ENCODE data around the gene TIGD7.
"Not testable (repeated sequence)": the region's sequence is repeated elsewhere in the genome, so short reads cannot be mapped to it uniquely, and the experiment has no call there.

The TIGD7 gene

DNA sequence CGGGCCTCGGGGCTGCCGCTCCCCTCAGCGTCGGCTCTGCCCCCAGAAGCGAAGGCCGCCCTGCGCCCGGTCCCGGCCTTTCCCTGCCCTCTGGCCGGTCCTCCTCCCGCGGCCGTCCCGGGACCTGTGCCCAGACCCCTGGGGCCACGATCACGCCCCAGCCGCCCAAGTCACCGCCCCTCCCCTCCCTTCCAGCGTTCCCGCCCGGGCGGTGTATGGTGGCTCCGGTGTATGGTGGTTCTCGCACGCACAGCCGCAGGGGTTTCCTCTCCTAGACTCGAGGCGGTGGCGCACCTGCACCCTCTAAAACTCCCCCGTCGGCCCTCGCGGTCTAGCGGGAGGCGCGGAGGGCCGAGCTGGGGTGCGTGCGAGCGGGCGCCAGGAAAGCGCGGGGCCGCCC is 10.0 kb downstream of the TIGD7 start:
- H3K4me1 Mint-ChIP-seq: no peaks in the 10 kb centered on the region
- no peak overlapping the region for H3K4me3 Mint-ChIP-seq
- H3K27me3 Mint-ChIP-seq: no peaks in the 10 kb centered on the region
- ATAC-seq (no peak), DNase-seq (no peak)
- no peak overlapping the region for H3K27ac Mint-ChIP-seq
- peaks cover 81% of the 10 kb centered on the region for H3K36me3 Mint-ChIP-seq (ENCODE audit: low read depth)
- H3K9me3 Mint-ChIP-seq: peaks cover 68% of the 10 kb centered on the region

DNA sequence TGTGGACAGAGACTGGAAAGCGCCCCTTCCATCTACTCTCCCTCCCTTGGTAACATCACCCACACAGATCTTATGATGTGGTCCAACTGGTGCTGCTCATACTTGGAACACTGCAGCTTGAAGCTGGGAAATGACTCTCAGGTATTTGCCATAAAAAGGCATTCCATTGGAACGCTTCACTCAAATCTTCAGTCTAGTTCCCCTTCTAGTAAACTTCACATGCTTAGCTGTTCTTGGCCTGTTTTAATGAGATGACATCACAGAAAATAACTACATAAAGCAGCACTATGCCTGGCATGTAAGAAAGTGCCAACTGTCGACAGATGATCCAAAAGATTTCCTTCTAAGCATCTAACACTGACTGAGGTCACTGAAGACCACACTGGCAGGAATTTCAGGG is 12.6 kb downstream of the TIGD7 start:
- DNase-seq: no peak
- H3K27me3 Mint-ChIP-seq: no peaks in the 10 kb centered on the region
- peaks cover 58% of the 10 kb centered on the region for H3K9me3 Mint-ChIP-seq
- no peak overlapping the region for H3K27ac Mint-ChIP-seq
- no peaks in the 10 kb centered on the region for H3K4me1 Mint-ChIP-seq
- peaks cover 86% of the 10 kb centered on the region for H3K36me3 Mint-ChIP-seq (ENCODE audit: low read depth)
- no peak for ATAC-seq
- H3K4me3 Mint-ChIP-seq: no peak overlapping the region

DNA sequence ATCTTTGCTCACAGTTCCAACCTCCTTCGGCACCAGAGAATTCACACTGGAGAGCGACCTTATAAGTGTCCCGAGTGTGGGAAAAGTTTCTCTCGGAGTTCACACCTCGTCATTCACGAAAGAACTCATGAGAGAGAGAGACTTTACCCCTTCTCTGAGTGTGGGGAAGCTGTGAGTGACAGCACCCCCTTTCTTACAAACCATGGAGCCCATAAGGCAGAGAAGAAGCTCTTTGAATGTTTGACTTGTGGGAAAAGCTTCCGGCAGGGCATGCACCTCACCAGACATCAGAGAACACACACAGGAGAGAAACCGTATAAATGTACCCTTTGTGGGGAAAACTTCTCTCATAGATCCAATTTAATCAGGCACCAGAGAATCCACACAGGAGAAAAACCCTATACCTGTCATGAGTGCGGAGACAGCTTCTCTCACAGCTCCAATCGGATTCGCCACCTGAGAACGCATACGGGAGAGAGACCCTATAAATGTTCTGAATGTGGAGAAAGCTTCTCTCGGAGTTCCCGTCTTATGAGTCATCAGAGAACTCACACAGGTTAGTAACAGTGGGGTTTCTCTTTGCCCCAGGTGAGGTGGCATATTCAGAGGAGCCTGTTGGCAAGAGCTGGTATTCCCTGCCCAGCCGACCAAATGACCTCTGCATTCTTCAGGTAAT is 15.1 kb downstream of the TIGD7 start:
- no peak for DNase-seq
- ATAC-seq: no peak
- H3K27ac Mint-ChIP-seq: no peak overlapping the region
- H3K4me1 Mint-ChIP-seq: peaks cover 10% of the 10 kb centered on the region
- H3K9me3 Mint-ChIP-seq: peaks cover 58% of the 10 kb centered on the region
- H3K27me3 Mint-ChIP-seq: no peaks in the 10 kb centered on the region
- no peak overlapping the region for H3K4me3 Mint-ChIP-seq
- H3K36me3 Mint-ChIP-seq (ENCODE audit: low read depth): peaks cover 95% of the 10 kb centered on the region

DNA sequence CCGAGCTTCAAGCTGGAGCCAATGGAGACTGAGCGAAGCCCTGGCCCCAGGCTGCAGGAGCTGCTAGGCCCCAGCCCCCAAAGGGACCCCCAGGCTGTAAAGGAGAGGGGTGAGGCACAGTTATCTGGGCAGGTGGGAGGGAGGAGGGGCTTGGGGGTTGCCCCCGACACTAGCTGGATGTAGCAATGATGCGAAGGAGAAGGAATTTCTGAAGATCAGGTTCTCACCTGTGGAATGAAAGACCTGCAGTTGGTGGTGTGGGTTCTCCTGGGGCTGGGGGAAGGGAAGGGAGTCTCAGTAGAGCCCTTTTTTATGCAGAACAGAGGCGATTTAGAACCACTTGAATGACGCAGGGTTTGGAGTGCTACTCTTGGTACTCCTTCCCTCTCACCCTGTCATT is 20.1 kb downstream of the TIGD7 start:
- H3K4me1 Mint-ChIP-seq: peaks cover 40% of the 10 kb centered on the region
- ATAC-seq (no peak), DNase-seq (no peak)
- peaks cover 31% of the 10 kb centered on the region for H3K9me3 Mint-ChIP-seq
- H3K36me3 Mint-ChIP-seq (ENCODE audit: low read depth): peaks cover 64% of the 10 kb centered on the region
- H3K4me3 Mint-ChIP-seq: peak overlapping the region; percentile 94
- H3K27ac Mint-ChIP-seq: no peak overlapping the region
- no peaks in the 10 kb centered on the region for H3K27me3 Mint-ChIP-seq

DNA sequence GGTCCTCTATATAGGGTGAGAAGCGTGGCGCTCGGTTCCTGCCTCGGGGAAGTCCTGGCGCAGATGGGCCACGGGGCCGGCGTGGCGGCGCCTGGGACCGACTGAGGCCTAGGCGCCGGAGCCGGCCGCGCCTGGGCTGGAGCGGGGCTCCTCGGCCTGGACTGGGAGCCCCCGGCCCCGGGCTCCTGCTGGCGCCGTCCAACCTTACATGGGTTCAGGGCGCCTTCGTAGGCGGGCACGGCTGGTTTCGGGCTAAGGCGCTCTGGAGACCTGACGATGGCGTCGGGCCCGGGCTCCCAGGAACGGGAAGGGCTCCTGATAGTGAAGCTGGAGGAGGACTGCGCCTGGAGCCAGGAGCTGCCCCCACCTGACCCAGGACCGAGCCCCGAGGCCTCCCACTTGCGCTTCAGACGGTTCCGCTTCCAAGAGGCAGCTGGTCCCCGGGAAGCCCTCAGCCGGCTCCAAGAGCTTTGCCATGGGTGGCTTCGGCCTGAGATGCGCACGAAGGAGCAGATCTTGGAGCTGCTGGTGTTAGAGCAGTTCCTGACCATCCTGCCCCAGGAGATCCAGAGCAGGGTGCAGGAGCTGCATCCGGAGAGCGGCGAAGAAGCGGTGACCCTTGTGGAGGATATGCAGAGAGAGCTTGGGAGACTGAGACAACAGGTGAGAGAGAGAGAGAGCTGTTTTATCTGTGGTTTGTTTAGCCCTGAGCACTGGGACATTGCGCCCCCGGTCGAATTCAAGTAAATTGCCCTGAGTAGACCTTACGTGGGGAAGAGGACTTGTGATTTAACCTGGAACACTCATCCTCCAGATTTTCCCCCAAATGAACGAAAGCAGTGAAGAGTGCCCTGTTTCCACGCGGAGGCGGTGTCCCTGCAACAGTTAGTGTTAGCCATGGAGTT is 21.4 kb downstream of the TIGD7 start:
- Mint-ChIP-seq H3K27ac (peak overlapping the region; percentile 95), H3K4me1 (peaks cover 40% of the 10 kb centered on the region), H3K27me3 (no peaks in the 10 kb centered on the region), H3K4me3 (peak overlapping the region; percentile 94), H3K9me3 (peaks cover 25% of the 10 kb centered on the region), H3K36me3 (ENCODE audit: low read depth) (peaks cover 50% of the 10 kb centered on the region)
- no peak for DNase-seq
- ATAC-seq: no peak

DNA sequence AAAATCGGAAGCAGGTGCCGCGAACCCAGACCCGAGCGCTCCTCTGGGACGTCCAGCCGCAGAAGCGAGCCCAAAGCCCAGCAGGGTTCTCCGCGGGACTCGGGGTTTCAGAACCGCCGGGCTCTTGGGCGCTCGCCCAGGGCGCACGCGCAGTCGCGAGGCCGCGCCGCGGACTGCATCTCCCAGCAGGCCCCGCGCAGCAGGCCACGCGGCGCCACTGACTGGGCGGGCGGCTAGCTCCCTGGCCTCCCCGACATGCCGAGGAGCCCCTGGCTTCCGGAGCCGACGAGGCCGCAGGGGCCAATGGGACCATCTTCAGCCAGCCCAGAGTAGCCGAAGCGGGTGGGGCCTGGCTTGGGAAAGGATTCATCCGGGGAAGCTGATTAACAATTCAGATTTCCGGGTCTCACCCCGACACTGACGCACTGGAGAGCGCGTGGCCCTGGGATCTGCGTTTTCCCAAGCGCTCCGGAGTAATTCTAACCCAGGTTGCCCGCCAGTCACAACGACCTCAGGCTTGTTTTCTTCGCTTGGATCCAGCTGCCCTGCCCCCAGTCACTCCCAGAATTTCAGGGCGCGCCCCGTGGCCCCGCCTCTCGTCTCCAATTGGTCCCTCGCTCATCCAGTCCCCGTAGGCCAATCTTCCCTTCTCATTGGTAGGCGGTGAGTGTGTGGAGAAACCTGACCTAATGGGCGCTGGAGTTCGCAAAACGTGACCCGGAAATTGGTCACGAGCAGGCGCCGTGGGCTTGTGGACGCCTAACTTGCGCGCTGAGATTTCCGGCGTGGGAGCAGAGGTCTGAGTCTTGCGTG is 22.3 kb downstream of the TIGD7 start, which contains the start of gene ZNF263:
Gene ZNF263 (plus strand): TSS at position 762 of the 813 bp plus-strand sequence. CDS start 328 bp downstream, outside the sequence.
- peaks cover 42% of the 10 kb centered on the region for H3K36me3 Mint-ChIP-seq (ENCODE audit: low read depth)
- peak within 1 kb of the TSS; percentile 94 for H3K4me3 Mint-ChIP-seq
- peak within 1 kb of the TSS; percentile 95 for H3K27ac Mint-ChIP-seq
- DNase-seq (peak; percentile 91), ATAC-seq (peak; percentile 92)
- H3K27me3 Mint-ChIP-seq: peaks cover 3% of the 10 kb centered on the region
- H3K4me1 Mint-ChIP-seq: peaks cover 40% of the 10 kb centered on the region
- peaks cover 20% of the 10 kb centered on the region for H3K9me3 Mint-ChIP-seq

DNA sequence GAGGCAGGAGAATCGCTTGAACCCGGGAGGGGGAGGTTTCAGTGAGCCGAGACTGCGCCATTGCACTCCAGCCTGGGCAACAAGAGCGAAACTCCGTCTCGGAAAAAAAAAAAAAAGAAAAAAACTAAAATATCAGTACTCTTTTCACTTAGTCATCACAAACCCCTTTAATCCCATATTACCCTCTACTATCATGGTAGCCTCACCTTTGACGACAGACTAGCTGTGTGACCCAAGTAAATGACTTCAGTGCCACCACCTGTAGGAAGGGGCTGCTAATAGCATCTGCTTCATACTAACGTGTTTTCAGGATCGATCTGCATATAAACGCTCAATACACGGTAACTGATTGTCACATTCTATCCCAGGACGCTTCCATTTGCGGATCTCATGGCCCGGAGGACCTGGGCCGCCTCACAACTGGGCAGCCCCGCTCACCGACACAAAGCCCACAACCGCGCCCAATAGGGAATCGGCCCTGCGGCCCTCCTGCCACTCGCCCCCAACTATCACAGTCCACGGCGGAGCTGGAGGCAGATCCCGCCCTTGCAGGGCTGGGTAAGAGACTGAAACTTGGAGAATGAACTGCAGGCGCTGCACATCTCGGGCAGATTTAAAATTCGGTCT is 23.0 kb downstream of the TIGD7 start:
- Mint-ChIP-seq H3K27me3 (peaks cover 3% of the 10 kb centered on the region), H3K9me3 (peaks cover 15% of the 10 kb centered on the region), H3K4me3 (peak overlapping the region; percentile 94), H3K36me3 (ENCODE audit: low read depth) (peaks cover 34% of the 10 kb centered on the region), H3K4me1 (peaks cover 40% of the 10 kb centered on the region), H3K27ac (peak overlapping the region; percentile 95)
- ATAC-seq: peak; percentile 53
- DNase-seq: no peak

DNA sequence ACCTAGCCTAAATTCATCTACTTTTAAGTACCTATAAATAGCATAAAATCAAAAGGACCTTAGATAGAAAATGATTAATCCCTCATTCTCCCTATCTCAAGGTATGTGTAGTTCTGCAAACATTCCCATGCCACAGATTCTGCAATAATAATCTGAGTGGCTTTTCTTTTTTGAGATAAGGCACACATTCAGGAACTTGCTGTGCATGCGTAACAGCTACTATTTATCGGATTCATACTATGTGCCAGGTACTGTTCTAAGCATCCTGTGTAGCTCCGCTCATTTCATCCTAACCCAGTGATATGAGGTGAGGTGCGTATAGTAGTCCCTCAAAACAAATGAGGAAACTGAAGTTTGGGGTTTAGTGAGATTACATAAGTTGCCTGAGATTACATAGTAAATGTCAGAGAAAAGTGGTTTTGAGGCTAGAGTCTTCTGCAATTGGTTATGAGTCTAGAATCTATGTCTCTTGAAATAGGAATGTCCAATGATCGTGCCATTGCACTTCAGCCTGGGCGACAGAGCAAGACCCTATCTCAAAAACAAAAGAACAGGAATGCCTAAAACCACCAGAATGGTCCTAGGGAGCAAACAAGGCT is 23.9 kb downstream of the TIGD7 start:
- Mint-ChIP-seq H3K9me3 (peaks cover 12% of the 10 kb centered on the region), H3K36me3 (ENCODE audit: low read depth) (peaks cover 26% of the 10 kb centered on the region), H3K4me1 (peaks cover 40% of the 10 kb centered on the region), H3K27me3 (peaks cover 3% of the 10 kb centered on the region), H3K27ac (no peak overlapping the region), H3K4me3 (peak overlapping the region; percentile 94)
- ATAC-seq (no peak), DNase-seq (no peak)

DNA sequence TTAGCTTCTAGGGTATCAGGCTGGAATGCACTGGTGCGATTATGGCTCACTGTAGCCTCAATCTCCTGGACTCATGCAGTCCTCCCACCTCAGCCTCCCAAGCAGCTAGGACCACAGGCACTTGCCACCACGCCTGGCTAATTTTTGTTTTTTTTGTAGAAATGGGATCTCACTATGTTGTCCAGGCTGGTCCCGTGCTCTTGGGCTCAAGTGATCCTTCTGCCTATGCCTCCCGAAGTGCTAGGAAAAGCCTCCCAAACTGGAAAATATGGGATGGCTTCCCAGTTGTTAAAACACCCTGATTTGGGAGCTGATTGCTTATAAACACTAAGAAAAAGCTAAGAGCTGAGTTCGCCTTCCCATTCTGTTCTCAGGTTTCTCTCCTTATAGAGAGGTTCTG is 28.6 kb downstream of the TIGD7 start:
- peaks cover 3% of the 10 kb centered on the region for H3K27me3 Mint-ChIP-seq
- ATAC-seq: no peak
- H3K4me1 Mint-ChIP-seq: peaks cover 5% of the 10 kb centered on the region
- no peak overlapping the region for H3K4me3 Mint-ChIP-seq
- H3K36me3 Mint-ChIP-seq (ENCODE audit: low read depth): no peaks in the 10 kb centered on the region
- DNase-seq: no peak
- H3K27ac Mint-ChIP-seq: no peak overlapping the region
- H3K9me3 Mint-ChIP-seq: peaks cover 7% of the 10 kb centered on the region

DNA sequence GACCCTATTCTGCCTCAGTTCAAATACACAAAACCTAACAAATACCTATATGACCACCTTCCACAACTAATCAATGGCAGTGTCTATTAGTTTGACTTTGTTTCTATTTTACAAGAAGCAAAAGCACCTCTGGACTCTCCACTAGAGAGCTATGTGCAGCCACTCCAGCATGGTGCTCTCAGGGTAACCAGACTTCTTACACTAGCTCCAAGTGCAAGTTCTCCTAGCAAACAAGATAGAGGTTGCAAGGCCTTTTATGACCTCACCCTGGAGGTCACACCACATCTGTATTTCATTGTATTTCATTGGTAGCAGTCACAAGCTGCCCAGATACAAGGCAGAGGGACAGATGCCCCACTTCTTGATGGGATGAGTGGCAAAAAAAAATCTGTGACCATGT is 30.3 kb downstream of the TIGD7 start:
- no peak overlapping the region for H3K27ac Mint-ChIP-seq
- H3K27me3 Mint-ChIP-seq: peaks cover 3% of the 10 kb centered on the region
- DNase-seq: no peak
- no peaks in the 10 kb centered on the region for H3K4me1 Mint-ChIP-seq
- peaks cover under 1% of the 10 kb centered on the region for H3K36me3 Mint-ChIP-seq (ENCODE audit: low read depth)
- peaks cover 9% of the 10 kb centered on the region for H3K9me3 Mint-ChIP-seq
- H3K4me3 Mint-ChIP-seq: no peak overlapping the region
- no peak for ATAC-seq

DNA sequence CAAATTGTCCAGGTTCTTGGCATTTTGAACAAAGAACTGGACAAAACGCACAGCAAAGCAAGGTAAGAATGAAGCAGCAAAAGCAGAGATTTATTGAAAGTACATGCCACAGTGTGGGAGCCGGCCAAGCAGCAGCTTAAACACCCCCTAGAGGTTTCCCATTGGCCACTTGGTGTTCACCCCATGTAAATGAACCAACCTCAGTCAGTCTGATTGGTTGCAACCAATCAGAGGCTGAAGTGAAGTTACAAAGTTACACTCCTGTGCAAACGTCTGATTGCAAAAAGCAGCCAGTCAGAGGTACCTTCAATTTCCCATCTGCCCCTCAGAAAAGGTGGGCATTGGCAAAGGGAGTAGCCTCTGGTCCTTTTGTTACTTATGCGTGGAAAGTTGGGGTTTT is 30.7 kb downstream of the TIGD7 start:
- no peak for ATAC-seq
- H3K36me3 Mint-ChIP-seq (ENCODE audit: low read depth): peaks cover 2% of the 10 kb centered on the region
- H3K4me1 Mint-ChIP-seq: no peaks in the 10 kb centered on the region
- peaks cover 3% of the 10 kb centered on the region for H3K27me3 Mint-ChIP-seq
- H3K4me3 Mint-ChIP-seq: no peak overlapping the region
- H3K9me3 Mint-ChIP-seq: peaks cover 10% of the 10 kb centered on the region
- no peak for DNase-seq
- no peak overlapping the region for H3K27ac Mint-ChIP-seq

DNA sequence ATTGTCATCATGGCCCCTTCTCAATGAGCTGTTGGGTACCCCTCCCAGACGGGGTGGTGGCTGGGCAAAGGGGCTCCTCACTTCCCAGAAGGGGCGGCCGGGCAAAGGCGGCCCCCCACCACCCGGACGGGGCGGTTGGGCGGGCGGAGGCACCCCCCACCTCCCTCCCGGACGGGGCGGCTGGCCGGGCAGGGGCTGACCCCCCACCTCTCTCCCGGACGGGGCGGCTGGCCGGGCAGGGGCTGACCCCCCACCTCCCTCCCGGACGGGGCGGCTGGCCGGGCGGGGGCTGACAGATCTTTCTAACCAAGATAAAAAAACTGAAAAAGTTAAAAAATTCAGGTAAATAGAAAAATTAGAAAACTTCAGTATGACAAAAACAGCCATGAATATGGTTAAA is 33.9 kb downstream of the TIGD7 start:
- H3K36me3 Mint-ChIP-seq (ENCODE audit: low read depth): peaks cover 23% of the 10 kb centered on the region
- H3K4me3 Mint-ChIP-seq: not testable (repeated sequence)

DNA sequence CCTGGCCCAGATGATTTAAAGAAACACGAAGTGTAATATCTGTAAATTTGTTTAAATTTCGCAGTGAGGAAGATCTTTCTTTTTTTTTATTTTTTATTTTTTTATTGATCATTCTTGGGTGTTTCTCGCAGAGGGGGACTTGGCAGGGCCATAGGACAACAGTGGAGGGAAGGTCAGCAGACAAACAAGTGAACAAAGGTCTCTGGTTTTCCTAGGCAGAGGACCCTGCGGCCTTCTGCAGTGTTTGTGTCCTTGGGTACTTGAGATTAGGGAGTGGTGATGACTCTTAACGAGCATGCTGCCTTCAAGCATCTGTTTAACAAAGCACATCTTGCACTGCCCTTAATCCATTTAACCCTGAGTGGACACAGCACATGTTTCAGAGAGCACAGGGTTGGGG is 34.5 kb downstream of the TIGD7 start:
- not testable (repeated sequence) for H3K4me3 Mint-ChIP-seq, DNase-seq, H3K27ac Mint-ChIP-seq, H3K9me3 Mint-ChIP-seq, H3K27me3 Mint-ChIP-seq, ATAC-seq
- Mint-ChIP-seq H3K4me1 (peaks cover 15% of the 10 kb centered on the region), H3K36me3 (ENCODE audit: low read depth) (peaks cover 25% of the 10 kb centered on the region)

More for the DNA sequence above, 33.9 kb downstream of the TIGD7 start:
- not testable (repeated sequence) for DNase-seq, H3K27ac Mint-ChIP-seq, ATAC-seq, H3K9me3 Mint-ChIP-seq, H3K27me3 Mint-ChIP-seq
- peaks cover 13% of the 10 kb centered on the region for H3K4me1 Mint-ChIP-seq

DNA sequence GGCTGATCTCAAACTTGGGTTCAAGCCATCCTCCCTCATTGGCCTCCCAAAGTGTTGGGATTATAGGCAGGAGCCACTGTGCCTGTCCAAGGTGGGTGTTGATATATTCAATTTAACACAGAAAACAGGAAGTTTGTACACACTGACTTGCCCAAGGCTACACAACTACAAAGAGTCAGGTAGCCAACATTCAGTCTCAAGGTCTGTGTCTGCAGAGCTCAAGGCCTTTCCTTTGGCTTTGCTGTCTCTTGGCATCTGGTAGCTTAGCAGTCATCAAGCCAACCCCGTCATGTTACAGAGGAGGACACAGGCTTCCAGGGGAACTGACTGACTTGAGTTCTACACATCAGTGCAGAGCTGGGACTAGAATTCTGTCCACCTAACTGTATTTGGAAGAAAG is 36.9 kb downstream of the TIGD7 start:
- ATAC-seq (no peak), DNase-seq (no peak)
- peaks cover 31% of the 10 kb centered on the region for H3K36me3 Mint-ChIP-seq (ENCODE audit: low read depth)
- peaks cover 33% of the 10 kb centered on the region for H3K4me1 Mint-ChIP-seq
- no peaks in the 10 kb centered on the region for H3K27me3 Mint-ChIP-seq
- H3K27ac Mint-ChIP-seq: no peak overlapping the region
- H3K4me3 Mint-ChIP-seq: no peak overlapping the region
- H3K9me3 Mint-ChIP-seq: peaks cover 5% of the 10 kb centered on the region
